GM12872 (cell line): ENCODE results near the gene MT1F.

Source experiments
- TF ChIP-seq, protein P1 (sequence below): IDR thresholded peaks from 3 replicates; pipeline ENCODE4 v1.5.1; 2011; ENCODE audit warnings: low read depth, mild to moderate bottlenecking, low read length, moderate library complexity; ENCODE audit not compliant: insufficient read depth

Gene MT1F

DNA sequence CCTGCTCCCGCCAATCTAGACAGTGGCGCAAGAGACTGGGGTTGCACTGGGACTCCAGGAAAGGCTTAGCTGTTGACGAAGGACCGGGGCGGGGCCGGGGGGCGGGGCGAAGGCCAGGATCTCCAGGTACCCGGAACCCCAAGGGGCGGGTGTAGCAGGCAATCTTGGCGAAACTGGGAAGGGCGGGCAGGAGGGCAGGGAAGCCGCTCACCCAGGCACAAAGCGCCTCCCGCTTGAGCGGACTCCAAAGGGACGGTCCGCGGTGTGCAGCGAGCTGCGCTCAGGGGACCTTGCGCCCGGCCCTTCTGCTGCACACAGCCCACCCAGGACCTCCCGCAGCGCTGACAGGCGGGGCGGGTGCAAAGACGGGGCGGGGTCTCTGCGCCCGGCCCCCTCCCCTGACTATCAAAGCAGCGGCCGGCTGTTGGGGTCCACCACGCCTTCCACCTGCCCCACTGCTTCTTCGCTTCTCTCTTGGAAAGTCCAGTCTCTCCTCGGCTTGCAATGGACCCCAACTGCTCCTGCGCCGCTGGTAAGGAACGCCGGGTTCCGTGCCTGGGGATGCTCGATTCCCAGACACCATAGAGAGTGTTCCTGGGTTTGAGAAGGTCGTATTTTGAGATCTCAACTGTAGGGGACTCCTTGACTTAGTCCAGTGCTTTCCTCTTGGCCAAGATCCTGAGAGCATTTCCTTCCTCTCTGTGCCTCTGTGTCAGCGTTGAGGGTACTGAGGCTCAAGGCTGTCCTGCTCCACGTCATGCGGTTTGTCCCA lies at the start of gene MT1F:
MT1F (plus strand) TSS at position 405 of the 772 bp plus-strand sequence; CDS start at position 505, 100 bp downstream.
- TF ChIP-seq, protein P1, sequence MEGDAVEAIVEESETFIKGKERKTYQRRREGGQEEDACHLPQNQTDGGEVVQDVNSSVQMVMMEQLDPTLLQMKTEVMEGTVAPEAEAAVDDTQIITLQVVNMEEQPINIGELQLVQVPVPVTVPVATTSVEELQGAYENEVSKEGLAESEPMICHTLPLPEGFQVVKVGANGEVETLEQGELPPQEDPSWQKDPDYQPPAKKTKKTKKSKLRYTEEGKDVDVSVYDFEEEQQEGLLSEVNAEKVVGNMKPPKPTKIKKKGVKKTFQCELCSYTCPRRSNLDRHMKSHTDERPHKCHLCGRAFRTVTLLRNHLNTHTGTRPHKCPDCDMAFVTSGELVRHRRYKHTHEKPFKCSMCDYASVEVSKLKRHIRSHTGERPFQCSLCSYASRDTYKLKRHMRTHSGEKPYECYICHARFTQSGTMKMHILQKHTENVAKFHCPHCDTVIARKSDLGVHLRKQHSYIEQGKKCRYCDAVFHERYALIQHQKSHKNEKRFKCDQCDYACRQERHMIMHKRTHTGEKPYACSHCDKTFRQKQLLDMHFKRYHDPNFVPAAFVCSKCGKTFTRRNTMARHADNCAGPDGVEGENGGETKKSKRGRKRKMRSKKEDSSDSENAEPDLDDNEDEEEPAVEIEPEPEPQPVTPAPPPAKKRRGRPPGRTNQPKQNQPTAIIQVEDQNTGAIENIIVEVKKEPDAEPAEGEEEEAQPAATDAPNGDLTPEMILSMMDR = no peak

DNA sequence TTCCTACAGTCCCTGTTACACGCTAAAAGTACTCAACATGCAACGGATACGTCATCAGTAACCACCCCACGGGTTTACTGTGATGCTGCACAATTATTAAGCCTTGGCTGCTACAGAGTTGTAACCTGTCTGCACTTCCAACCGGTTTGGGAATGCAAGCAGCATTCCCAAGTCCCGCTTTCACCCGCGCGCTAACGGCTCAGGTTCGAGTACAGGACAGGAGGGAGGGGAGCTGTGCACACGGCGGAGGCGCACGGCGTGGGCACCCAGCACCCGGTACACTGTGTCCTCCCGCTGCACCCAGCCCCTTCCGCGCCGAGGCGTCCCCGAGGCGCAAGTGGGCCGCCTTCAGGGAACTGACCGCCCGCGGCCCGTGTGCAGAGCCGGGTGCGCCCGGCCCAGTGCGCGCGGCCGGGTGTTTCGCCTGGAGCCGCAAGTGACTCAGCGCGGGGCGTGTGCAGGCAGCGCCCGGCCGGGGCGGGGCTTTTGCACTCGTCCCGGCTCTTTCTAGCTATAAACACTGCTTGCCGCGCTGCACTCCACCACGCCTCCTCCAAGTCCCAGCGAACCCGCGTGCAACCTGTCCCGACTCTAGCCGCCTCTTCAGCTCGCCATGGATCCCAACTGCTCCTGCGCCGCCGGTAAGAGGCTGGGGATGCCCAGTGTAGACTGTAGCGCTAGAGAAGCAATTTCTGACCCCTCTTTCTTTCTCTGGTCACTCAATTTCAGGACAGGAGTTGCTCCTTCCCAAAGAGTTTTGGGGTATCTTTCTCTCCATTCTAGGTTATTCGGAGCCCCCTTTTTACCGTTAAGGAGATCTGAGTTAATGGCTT lies 49.5 kb upstream of the MT1F start, which contains the start of gene MT2A:
MT2A (plus strand) TSS at position 542 of the 833 bp plus-strand sequence; CDS start at position 614, 72 bp downstream.
- TF ChIP-seq, protein P1 = no peak

DNA sequence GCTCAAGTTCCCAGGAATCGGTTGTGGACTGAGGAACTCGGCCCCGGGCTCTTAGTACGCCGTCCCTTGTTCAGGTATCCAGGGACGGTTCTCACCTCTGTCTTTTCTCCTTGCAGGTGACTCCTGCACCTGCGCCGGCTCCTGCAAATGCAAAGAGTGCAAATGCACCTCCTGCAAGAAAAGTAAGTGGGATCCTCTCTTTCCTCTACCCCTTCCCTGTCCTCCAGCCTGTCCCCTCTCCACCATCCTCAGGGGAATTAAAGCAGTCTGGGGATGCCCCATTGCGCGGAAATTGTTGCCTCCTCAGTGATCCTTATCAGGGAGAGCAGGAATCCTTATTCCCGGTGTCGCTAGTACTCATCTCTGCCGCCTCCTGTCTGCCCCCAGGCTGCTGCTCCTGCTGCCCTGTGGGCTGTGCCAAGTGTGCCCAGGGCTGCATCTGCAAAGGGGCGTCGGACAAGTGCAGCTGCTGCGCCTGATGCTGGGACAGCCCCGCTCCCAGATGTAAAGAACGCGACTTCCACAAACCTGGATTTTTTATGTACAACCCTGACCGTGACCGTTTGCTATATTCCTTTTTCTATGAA lies 48.8 kb upstream of the MT1F start:
- TF ChIP-seq, protein P1 = 0 out of 3 replicates have a peak, but pooled peaks have one; percentile 3

DNA sequence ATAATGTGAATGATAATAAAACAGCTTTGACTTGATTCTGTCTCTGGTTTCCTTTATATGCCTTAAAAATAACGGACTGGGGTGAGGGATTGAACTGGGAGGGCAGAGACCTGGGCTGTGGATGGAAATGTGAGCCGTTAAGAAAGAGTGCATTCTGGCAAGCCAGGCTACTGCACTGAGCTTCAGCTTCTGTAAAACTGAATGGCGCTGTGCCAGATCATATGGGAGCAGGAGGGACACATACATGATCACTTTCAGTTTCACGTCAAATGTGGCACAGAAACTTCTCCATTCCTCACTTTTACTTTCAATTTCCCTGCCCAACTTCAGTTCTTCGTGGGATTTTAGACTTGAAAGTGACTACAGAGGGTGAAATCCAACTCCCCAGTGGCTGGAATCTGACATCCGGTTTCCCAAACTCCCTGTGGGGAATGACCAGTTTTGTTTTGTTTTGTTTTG lies 48.3 kb upstream of the MT1F start:
- TF ChIP-seq, protein P1 = no peak

DNA sequence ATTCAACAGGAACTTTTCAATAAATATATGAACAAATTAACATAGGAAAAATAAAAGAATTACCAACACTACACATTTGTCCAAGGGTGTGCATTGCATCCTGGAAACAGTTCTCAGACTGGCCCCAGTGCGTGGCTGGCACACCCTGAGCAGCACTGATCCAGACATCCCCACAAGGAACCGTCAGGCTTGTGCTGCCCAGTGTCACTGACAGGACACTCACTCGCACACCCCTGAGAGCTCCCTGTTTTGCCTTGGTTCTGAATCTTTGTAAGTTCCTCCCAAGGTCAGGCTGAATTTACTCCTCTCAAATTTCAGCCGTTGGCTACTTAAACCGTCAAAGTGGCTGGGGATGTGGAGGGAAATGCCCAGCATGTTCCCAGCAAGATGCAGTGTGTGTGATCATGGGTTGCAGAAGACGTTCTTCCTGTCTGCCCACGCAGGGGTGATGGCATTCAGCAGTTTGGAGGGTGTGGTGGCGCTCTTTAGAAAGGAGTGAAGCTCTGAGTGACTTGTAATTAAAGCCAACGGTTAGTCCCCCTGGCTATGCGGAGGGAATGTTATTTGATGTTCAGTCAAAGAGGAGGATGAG lies 47.6 kb upstream of the MT1F start:
- TF ChIP-seq, protein P1 = no peak

DNA sequence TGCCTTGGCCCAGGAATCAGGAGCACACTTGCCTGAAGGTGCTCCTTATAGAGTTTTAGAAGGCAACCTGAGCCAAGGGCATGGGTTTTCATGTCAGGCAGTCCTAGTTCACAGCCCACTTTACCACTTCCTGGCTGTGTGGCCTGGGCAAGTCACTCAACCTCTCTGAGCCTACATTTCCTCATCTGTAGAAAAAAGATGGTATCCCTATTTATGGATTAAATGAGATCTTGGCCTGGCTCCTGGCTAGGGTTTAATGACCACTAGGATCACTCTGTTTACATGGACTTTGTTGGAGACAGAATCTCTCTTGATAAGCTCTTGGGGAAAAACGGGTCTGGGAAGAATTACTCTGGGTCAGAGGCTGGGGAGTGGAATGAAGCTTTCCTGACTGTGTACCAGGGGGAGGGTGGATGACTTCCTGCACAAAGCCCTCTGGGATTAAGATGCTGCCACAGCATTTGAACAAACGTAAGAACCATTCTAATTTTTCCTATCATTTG lies 47.1 kb upstream of the MT1F start:
- TF ChIP-seq, protein P1 = no peak
